Pons (tissue), 1 donor: ENCODE data around the gene FRMD4B.

Source experiments
- DNase-seq: peaks from one replicate; pipeline ENCODE4 v3.0.0-alpha.2; 2016; ENCODE audit warnings: low spot score

FRMD4B gene

DNA sequence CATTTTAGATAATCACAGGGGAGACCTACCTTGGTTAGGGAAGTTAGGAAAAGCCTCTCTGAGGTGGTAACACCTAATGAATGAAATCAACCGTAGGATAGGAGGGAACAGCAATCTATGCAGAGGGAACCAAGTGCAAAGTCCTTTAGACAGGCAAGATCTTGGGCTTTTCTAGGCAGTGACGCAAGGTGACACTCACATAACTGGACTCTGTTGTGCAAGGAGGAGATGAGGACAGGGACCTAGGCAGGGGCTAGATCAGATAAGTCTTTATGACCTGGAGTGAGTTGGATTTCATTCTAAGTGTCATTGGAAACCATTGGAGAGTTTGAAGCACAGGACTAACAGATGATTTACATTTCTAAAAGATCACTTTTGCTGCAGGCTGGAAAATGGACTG is 258.9 kb downstream of the FRMD4B start:
- no peak for DNase-seq

GRCh38 chr3:69126216-69126615 is 259.7 kb downstream of the FRMD4B start:
- no peak for DNase-seq

GRCh38 chr3:69122403-69122802 is 263.5 kb downstream of the FRMD4B start, which contains the start of gene LMOD3:
Gene LMOD3 (minus strand): TSS chr3:69122595. CDS start chr3:69122386, 209 bp downstream.
- no peak for DNase-seq

GRCh38 chr3:69121950-69122349 is 263.9 kb downstream of the FRMD4B start:
- no peak for DNase-seq

GRCh38 chr3:69121513-69121912 is 264.4 kb downstream of the FRMD4B start:
- no peak for DNase-seq

GRCh38 chr3:69120879-69121464 is 264.9 kb downstream of the FRMD4B start:
- DNase-seq = peak; percentile 94
